Epithelial cell of prostate (primary cell): ENCODE measurements around the gene EVI5.
"Not testable (repeated sequence)": the region's sequence is repeated elsewhere in the genome, so short reads cannot be mapped to it uniquely, and the experiment has no call there.

Source experiments
- DNase-seq: peaks from one replicate; pipeline ENCODE4 v3.0.0-alpha.2; 2011; ENCODE audit warnings: low read depth, low spot score
- H3K27ac ChIP-seq: fragments of 450-650 bp; 2 replicates; pipeline ENCODE4 v1.5.1; 2017; ENCODE audit warnings: mild to moderate bottlenecking

Gene EVI5

GRCh38 chr1:92795166-92795565 lies 10.3 kb upstream of the EVI5 start:
- no peak overlapping the region for H3K27ac ChIP-seq
- no peak for DNase-seq

GRCh38 chr1:92792340-92792782 lies 7.5 kb upstream of the EVI5 start:
- H3K27ac ChIP-seq = no peak overlapping the region
- DNase-seq = no peak

DNA sequence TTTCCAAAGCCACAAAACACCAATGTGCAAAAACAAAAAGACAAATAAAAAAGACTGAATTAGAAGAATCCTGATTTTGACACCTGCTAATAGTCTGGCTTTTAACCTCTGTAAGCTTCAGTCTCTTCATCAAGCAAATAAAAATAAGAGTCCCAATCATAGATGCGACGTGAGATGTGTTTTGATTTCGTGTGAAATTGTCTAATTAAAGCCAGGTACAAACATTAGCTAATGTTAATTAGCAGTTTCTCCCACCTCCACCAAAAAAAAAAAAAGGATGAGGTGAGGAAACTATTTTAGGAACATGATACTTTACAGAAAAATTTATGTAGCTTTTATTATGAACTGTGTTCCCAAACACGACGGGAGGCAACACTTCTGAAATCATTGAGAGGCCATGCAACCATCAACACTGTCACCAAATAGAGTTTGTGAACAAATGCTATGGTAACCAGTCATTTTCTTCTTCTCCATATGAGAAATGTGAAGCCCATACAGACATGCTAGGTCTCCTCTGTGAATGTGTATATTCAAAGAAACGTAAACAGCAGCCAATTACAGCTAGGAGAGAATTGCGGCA lies 6.7 kb upstream of the EVI5 start:
- DNase-seq = no peak
- H3K27ac ChIP-seq = no peak overlapping the region

DNA sequence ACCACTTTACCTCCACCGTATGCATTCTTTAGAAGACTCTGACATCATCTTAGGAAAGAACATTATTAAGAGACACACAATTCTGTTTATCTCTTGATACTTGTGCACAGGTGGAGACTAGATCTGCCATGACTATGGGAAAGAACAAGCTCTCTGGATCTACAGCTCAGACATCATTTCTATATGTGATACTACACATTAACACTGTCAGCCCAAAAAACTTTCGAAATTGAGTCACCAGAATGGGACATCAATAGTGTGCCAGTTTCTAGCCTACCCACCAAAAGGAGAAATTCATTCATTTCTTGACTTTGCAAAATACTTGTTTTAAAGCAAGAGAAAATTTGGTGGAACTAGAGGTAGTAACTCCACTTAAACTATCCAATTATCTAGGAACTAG lies 6.0 kb upstream of the EVI5 start:
- no peak overlapping the region for H3K27ac ChIP-seq
- DNase-seq = no peak

DNA sequence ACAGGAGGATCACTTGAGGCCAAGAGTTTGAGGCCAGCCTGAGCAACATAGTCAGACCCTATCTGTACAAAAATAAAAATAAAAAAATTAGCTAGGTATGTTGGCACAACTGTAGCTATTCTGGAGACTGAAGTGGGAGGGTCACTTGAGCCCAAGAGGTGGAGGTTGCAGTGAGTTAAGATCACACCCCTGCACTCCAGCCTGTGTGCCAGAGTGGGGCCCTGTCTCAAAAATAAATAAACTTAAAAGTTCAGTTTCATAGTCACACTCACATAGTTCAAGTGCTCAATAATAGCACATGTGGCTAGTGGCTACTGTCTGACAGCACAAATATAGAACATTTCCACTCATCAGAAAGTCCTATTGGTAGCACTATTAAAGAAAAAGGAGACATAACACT lies 5.2 kb upstream of the EVI5 start:
- no peak for DNase-seq
- no peak overlapping the region for H3K27ac ChIP-seq

DNA sequence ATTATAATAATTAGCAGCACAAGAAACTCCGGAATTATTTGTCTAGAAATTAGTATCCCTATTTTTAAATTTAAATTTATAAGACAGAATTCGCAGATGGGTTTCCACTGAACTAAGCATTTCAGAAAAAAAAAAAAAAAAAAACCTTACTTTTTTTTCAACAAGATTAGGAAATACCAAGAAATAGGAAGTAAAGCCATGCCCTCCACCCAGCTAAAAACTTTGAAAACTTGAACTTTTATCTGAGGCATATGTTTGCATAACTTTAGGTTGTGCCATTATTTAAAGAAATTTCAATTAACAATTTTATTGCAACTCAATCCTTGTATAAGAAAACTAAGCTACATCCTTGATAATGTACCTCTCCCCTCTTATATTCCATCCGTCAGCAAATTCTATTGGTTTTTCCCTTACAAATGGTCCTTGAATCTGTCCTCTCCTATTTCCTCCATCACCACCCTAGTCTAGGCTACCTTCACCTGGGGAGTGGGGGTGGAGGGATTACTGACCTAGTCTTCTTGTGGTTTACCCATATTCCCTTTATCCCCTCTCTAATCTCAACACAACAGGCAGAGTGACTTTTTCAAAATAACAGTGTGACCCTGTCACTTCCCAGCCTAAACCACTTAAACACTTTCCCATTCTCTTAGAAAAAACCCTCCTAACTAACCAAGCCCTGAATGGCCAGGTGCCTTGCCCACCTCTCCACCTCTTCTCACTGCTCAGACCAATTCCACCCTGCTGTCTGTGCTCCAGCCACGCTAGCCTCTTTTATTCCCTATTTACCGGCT lies 1.4 kb upstream of the EVI5 start:
- no peak overlapping the region for H3K27ac ChIP-seq
- no peak for DNase-seq

- DNase-seq = no peak
- peak overlapping the region; percentile 89 for H3K27ac ChIP-seq
Measured at GRCh38 chr1:92784021-92784638, 778 bp downstream of the EVI5 start.

- peak overlapping the region; percentile 89 for H3K27ac ChIP-seq
- not testable (repeated sequence) for DNase-seq
Measured at GRCh38 chr1:92783550-92783949, 1.4 kb downstream of the EVI5 start.

GRCh38 chr1:92778376-92778775 lies 6.5 kb downstream of the EVI5 start:
- no peak for DNase-seq
- H3K27ac ChIP-seq = no peak overlapping the region

GRCh38 chr1:92774407-92774806 lies 10.5 kb downstream of the EVI5 start:
- DNase-seq = no peak
- no peak overlapping the region for H3K27ac ChIP-seq

- not testable (repeated sequence) for DNase-seq, H3K27ac ChIP-seq
Measured at GRCh38 chr1:92773749-92774148, 11.2 kb downstream of the EVI5 start.

DNA sequence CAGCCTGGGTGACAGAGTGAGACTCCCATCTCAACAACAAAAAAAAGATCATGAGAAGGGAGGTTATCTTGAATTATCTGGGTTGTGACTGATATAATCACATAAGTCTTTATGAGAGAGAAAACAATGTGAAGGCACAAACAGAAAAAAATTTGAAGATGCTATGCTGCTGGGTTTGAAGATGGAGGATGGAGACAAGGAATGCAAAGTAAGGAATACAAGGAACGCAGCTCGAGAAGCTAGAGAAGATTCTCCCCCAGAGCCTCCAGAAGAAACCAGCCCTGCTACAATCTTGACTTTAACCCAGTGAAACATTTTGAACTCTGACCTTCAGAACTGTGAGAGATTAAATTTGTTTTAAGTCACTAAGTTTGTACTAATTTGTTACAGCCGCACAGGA lies 15.1 kb downstream of the EVI5 start:
- no peak for DNase-seq
- H3K27ac ChIP-seq = no peak overlapping the region

DNA sequence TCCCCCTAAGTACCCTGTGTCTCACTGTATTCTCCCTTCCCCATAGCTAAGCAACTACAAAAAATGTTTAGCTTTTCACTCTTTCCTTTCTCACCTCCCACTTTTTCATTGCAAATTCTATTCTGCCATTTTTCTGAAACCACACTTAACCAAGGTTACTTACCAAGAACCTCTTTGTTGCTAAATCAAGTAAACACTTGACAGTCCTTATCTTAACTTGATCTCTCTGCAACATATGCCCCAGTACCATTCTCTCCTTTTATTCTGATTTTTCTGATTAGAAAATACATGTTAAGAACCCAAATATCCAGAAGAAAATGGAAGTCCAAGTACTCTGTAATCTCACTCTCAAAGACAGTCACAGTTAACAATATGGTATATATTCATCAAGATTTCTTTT lies 16.0 kb downstream of the EVI5 start:
- no peak overlapping the region for H3K27ac ChIP-seq
- no peak for DNase-seq

GRCh38 chr1:92768296-92768695 lies 16.6 kb downstream of the EVI5 start:
- no peak overlapping the region for H3K27ac ChIP-seq
- no peak for DNase-seq

DNA sequence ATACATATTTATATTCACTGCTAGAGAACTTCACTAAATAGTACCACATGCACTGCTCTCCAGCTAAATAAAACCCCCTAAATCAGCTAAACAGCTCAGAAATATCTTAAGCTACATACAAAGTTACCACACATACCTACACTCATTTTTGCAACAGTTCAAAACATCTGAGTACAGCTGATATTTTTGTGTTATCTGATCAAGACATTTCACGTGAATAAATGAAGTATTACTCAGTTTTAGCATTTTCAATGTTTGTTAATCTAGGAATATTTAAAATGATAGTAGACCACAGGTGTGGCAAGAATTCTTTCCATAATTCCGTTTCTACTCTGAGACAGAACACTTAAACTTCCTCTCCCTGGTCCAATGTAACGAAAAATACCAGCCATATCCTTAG lies 20.8 kb downstream of the EVI5 start:
- H3K27ac ChIP-seq = no peak overlapping the region
- no peak for DNase-seq

- no peak overlapping the region for H3K27ac ChIP-seq
- no peak for DNase-seq
Measured at GRCh38 chr1:92762355-92762754, 22.6 kb downstream of the EVI5 start.

DNA sequence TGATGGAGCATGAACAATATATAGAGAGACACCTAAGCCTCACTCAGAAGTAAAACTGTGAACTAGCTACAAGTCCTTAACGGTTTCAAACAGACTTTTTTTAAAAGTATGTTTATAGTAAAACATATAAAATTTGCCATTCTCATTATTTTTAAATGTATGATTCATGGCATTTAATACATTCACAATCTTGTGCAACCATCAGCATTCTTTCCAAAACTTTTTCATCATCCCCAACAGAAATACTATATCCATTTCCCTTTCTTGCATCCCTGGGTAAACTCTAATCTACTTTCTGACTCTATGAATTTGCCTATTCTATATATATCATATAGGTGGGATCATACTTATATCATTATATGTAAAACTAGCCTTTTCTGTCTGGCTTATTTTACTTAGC lies 25.5 kb downstream of the EVI5 start:
- no peak for DNase-seq
- no peak overlapping the region for H3K27ac ChIP-seq

GRCh38 chr1:92756537-92756936 lies 28.4 kb downstream of the EVI5 start:
- DNase-seq = no peak
- no peak overlapping the region for H3K27ac ChIP-seq

- DNase-seq = no peak
- H3K27ac ChIP-seq = no peak overlapping the region
Measured at GRCh38 chr1:92755541-92756461, 29.1 kb downstream of the EVI5 start.

- DNase-seq = no peak
- H3K27ac ChIP-seq = no peak overlapping the region
Measured at GRCh38 chr1:92754719-92755050, 30.2 kb downstream of the EVI5 start.
